Measurements from ENCODE around the gene XRCC1. TPM values are rescaled to one million over a fixed set of nuclear protein-coding genes. Genes with fewer than 3 reads are reported as not detected.
"Not testable (repeated sequence)": the region's sequence is repeated elsewhere in the genome, so short reads cannot be mapped to it uniquely, and the experiment has no call there.

The XRCC1 gene
- total RNA-seq, 1 donor from 2014 or later: 20.9 TPM

- no peak overlapping the region for H3K27ac ChIP-seq
- DNase-seq (ENCODE audit: extremely low spot score in 2 of 2): no peak
- peaks cover 0 to 25% of the 10 kb centered on the region in 2 donors for H3K36me3 ChIP-seq
- H3K4me3 ChIP-seq: no peak overlapping the region
- peaks cover 35% of the 10 kb centered on the region for H3K4me1 ChIP-seq
- no peaks in the 10 kb centered on the region for H3K9me3 ChIP-seq
- no peak for TF ChIP-seq POLR2AphosphoS5 (IDR thresholded peaks at IDR 0.05; ENCODE audit: insufficient read depth in 1 of 2, low read depth in 1 of 2)
- no peak for TF ChIP-seq CTCF (IDR thresholded peaks at IDR 0.05)
- TF ChIP-seq POLR2A (IDR thresholded peaks at IDR 0.05): no peak
- intact Hi-C loops (cut with DNase I): no loop called here
- H3K27me3 ChIP-seq: no peaks in the 10 kb centered on the region
Measured at GRCh38 chr19:43592800-43593350, 17.5 kb upstream of the XRCC1 start.

- no peak overlapping the region for H3K27ac ChIP-seq
- TF ChIP-seq CTCF (IDR thresholded peaks at IDR 0.05) (no peak), POLR2A (IDR thresholded peaks at IDR 0.05) (no peak), POLR2AphosphoS5 (IDR thresholded peaks at IDR 0.05; ENCODE audit: insufficient read depth in 1 of 2, low read depth in 1 of 2) (no peak)
- no peaks in the 10 kb centered on the region for H3K27me3 ChIP-seq
- H3K9me3 ChIP-seq: no peaks in the 10 kb centered on the region
- intact Hi-C loops (cut with DNase I): no loop called here
- peaks cover 28% of the 10 kb centered on the region for H3K4me1 ChIP-seq
- no peak for DNase-seq (ENCODE audit: extremely low spot score in 2 of 2)
- peaks cover 0 to 25% of the 10 kb centered on the region in 2 donors for H3K36me3 ChIP-seq
- no peak overlapping the region for H3K4me3 ChIP-seq
Measured at GRCh38 chr19:43591904-43592772, 16.8 kb upstream of the XRCC1 start.

- intact Hi-C loops (cut with DNase I): no loop called here
Measured at GRCh38 chr19:43589678-43590077, 14.4 kb upstream of the XRCC1 start.

GRCh38 chr19:43589277-43589676, 13.9 kb upstream of the XRCC1 start:
- no peak for TF ChIP-seq POLR2A (IDR thresholded peaks at IDR 0.05)
- TF ChIP-seq CTCF (IDR thresholded peaks at IDR 0.05): no peak
- TF ChIP-seq POLR2AphosphoS5 (IDR thresholded peaks at IDR 0.05; ENCODE audit: insufficient read depth in 1 of 2, low read depth in 1 of 2): no peak
- no peak for DNase-seq (ENCODE audit: extremely low spot score in 2 of 2)
- H3K4me1 ChIP-seq: peaks cover 11% of the 10 kb centered on the region
- no peak overlapping the region for H3K4me3 ChIP-seq
- intact Hi-C loops (cut with DNase I): no loop called here
- H3K27me3 ChIP-seq: no peaks in the 10 kb centered on the region
- H3K36me3 ChIP-seq: peaks cover 0 to 25% of the 10 kb centered on the region in 2 donors
- no peak overlapping the region for H3K27ac ChIP-seq
- H3K9me3 ChIP-seq: no peaks in the 10 kb centered on the region

More at GRCh38 chr19:43589678-43590077, 14.4 kb upstream of the XRCC1 start:
- Histone ChIP-seq H3K4me3 (no peak overlapping the region), H3K4me1 (peaks cover 15% of the 10 kb centered on the region), H3K36me3 (peaks cover 0 to 25% of the 10 kb centered on the region in 2 donors), H3K27ac (no peak overlapping the region), H3K27me3 (no peaks in the 10 kb centered on the region), H3K9me3 (no peaks in the 10 kb centered on the region)
- TF ChIP-seq POLR2AphosphoS5 (IDR thresholded peaks at IDR 0.05; ENCODE audit: insufficient read depth in 1 of 2, low read depth in 1 of 2) (no peak), POLR2A (IDR thresholded peaks at IDR 0.05) (no peak), CTCF (IDR thresholded peaks at IDR 0.05) (no peak)
- no peak for DNase-seq (ENCODE audit: extremely low spot score in 2 of 2)

GRCh38 chr19:43587029-43587428, 11.7 kb upstream of the XRCC1 start:
- H3K9me3 ChIP-seq; H3K4me1 ChIP-seq; H3K4me3 ChIP-seq; H3K27ac ChIP-seq; intact Hi-C loops (cut with DNase I); H3K27me3 ChIP-seq; DNase-seq (ENCODE audit: extremely low spot score in 2 of 2); H3K36me3 ChIP-seq: not testable (repeated sequence)
